ENCODE measurements around the gene TRANK1.

DNA sequence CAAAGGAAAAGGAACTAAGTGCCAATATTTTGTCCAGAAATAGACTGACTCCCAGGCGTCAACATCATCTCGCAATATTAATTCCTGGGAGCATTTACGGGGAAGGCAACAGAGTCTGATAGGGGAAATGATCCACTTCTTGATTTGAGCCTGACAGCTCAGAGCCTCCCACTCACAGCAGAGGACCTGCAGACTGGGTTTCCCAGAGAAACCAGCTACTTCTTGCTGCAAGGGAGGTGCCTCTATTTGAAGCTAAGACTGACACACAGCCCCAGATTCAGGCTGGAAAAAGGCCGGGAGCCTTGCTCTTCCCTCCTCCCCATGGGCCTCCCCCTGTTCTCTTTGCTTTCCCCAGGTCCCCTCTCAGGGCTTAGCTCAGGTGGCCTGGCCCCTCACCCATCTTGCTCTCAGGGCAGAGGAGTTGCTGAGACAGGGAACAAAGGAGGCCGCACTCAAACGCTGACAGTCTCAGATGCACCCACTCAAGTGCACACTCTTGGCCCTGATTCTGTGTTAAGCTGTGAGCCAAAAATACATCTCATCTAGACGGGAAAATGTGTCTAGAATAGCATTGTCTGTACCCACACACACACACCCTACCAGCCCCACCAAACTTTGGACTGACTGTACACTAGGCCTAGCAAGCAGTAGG lies 130.7 kb downstream of the TRANK1 start:
- TF ChIP-seq, protein P1, sequence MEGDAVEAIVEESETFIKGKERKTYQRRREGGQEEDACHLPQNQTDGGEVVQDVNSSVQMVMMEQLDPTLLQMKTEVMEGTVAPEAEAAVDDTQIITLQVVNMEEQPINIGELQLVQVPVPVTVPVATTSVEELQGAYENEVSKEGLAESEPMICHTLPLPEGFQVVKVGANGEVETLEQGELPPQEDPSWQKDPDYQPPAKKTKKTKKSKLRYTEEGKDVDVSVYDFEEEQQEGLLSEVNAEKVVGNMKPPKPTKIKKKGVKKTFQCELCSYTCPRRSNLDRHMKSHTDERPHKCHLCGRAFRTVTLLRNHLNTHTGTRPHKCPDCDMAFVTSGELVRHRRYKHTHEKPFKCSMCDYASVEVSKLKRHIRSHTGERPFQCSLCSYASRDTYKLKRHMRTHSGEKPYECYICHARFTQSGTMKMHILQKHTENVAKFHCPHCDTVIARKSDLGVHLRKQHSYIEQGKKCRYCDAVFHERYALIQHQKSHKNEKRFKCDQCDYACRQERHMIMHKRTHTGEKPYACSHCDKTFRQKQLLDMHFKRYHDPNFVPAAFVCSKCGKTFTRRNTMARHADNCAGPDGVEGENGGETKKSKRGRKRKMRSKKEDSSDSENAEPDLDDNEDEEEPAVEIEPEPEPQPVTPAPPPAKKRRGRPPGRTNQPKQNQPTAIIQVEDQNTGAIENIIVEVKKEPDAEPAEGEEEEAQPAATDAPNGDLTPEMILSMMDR (IDR thresholded peaks at IDR 0.05), result no peak
- no peak for TF ChIP-seq POLR2AphosphoS5 (IDR thresholded peaks at IDR 0.05)

Data from gastroesophageal sphincter (tissue), 3 donors.